ENCODE data around the gene RNF224.

RNF224 gene

DNA sequence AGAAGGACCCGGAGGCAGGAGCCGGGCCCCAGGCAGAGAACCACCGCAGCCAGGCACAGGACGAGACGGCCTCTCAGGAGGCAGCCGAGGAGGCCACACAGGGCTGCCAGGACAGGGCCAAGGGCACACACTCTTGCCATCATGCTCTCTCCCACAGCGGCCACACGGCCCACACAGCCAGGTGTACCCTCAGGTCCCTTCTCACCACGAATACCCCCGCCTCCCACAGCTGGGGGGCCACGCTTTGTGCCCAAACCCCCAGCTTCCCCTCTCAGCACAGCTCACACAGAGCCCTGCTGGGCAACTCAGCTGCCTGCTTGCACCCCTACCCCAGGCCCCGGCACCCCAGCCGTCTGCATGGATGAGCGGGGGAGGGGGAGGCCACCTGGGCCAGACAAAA lies 33.5 kb upstream of the RNF224 start:
- H3K27me3 ChIP-seq (replicated peaks; ENCODE audit: control insufficient read depth, insufficient read depth, low read length) = no peaks in the 10 kb centered on the region
- TF ChIP-seq, protein P1, sequence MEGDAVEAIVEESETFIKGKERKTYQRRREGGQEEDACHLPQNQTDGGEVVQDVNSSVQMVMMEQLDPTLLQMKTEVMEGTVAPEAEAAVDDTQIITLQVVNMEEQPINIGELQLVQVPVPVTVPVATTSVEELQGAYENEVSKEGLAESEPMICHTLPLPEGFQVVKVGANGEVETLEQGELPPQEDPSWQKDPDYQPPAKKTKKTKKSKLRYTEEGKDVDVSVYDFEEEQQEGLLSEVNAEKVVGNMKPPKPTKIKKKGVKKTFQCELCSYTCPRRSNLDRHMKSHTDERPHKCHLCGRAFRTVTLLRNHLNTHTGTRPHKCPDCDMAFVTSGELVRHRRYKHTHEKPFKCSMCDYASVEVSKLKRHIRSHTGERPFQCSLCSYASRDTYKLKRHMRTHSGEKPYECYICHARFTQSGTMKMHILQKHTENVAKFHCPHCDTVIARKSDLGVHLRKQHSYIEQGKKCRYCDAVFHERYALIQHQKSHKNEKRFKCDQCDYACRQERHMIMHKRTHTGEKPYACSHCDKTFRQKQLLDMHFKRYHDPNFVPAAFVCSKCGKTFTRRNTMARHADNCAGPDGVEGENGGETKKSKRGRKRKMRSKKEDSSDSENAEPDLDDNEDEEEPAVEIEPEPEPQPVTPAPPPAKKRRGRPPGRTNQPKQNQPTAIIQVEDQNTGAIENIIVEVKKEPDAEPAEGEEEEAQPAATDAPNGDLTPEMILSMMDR (IDR thresholded peaks at IDR 0.05; ENCODE audit: insufficient read depth, low read length, poor library complexity, severe bottlenecking) = no peak
- no peak for DNase-seq (ENCODE audit: extremely low read depth, insufficient read length)
- no peak overlapping the region for H3K4me3 ChIP-seq (replicated peaks; ENCODE audit: low read depth, low read length)
- peaks cover 9% of the 10 kb centered on the region for H3K36me3 ChIP-seq (ENCODE audit: control insufficient read depth, insufficient read depth, low read length)

- Histone ChIP-seq H3K27me3 (replicated peaks; ENCODE audit: control insufficient read depth, insufficient read depth, low read length) (no peaks in the 10 kb centered on the region), H3K36me3 (ENCODE audit: control insufficient read depth, insufficient read depth, low read length) (peaks cover 9% of the 10 kb centered on the region), H3K4me3 (replicated peaks; ENCODE audit: low read depth, low read length) (no peak overlapping the region)
- no peak for DNase-seq (ENCODE audit: extremely low read depth, insufficient read length)
- TF ChIP-seq, protein P1 (IDR thresholded peaks at IDR 0.05; ENCODE audit: insufficient read depth, low read length, poor library complexity, severe bottlenecking) = no peak
Measured at GRCh38 chr9:137194388-137194787, 32.9 kb upstream of the RNF224 start.

DNA sequence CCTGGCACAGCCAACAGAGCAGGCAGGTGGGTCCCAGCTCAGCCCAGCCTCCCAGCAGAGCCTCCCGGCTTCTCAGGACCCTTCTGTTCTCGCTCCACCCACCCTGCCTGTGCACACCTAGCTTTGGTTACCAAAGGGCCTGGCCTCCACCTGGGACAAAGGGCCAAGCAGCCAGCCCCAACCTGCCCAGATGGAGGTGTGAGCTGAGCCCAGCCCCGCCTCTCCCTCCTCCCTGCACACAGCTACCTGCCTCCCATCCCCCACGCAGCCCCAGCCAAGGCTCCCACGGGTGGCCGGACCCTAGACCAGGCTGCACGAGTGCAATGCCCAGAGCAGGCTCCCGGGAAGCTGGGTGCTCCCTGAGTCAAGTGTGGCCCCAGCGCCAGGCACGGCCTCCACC lies 32.4 kb upstream of the RNF224 start:
- DNase-seq (ENCODE audit: extremely low read depth, insufficient read length) = no peak
- TF ChIP-seq, protein P1 (IDR thresholded peaks at IDR 0.05; ENCODE audit: insufficient read depth, low read length, poor library complexity, severe bottlenecking) = no peak
- Histone ChIP-seq H3K4me3 (replicated peaks; ENCODE audit: low read depth, low read length) (no peak overlapping the region), H3K36me3 (ENCODE audit: control insufficient read depth, insufficient read depth, low read length) (peaks cover 9% of the 10 kb centered on the region), H3K27me3 (replicated peaks; ENCODE audit: control insufficient read depth, insufficient read depth, low read length) (no peaks in the 10 kb centered on the region)

DNA sequence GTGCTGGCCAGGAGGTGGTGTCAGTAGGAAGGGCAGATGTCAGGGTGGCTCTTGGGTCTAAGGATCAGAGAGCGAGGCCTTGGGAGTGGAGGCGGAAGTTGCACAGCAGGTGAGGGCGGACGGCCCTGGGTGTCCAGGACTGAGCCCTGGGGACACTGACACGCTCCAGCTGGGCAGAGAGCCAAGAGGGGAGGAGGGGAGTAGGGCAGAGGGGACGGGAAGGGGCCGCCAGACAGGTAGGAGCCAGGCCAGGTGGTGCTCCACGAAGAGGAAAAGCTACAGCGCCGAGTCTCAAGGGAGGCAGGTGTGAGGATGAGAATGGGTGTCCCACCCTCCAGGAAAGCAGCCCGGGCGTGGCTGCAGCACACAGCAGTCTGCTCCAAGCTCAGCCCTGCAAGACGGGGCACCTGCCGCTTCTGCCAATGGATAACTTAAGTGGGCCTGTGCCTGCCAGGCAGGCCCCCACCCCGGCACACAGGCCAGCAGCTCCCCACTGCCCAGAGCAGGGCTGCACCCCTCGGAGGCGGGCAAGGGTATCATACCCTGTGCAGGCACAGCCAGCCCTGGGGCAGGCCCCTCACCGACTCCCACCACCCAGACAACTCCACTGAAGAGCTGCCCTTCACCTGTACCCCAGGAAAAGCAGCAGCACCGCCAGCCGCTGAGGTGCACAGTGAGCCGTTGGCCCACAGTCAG lies 31.6 kb upstream of the RNF224 start:
- DNase-seq (ENCODE audit: extremely low read depth, insufficient read length) = no peak
- Histone ChIP-seq H3K27me3 (replicated peaks; ENCODE audit: control insufficient read depth, insufficient read depth, low read length) (no peaks in the 10 kb centered on the region), H3K4me3 (replicated peaks; ENCODE audit: low read depth, low read length) (no peak overlapping the region), H3K36me3 (ENCODE audit: control insufficient read depth, insufficient read depth, low read length) (peaks cover 6% of the 10 kb centered on the region)
- TF ChIP-seq, protein P1 (IDR thresholded peaks at IDR 0.05; ENCODE audit: insufficient read depth, low read length, poor library complexity, severe bottlenecking) = no peak

GRCh38 chr9:137198051-137198901 lies 29.0 kb upstream of the RNF224 start:
- no peaks in the 10 kb centered on the region; the same call in 1 of the 2 replicates for H3K36me3 ChIP-seq (ENCODE audit: control insufficient read depth, insufficient read depth, low read length)
- TF ChIP-seq, protein P1 (IDR thresholded peaks at IDR 0.05; ENCODE audit: insufficient read depth, low read length, poor library complexity, severe bottlenecking) = no peak
- no peak overlapping the region for H3K4me3 ChIP-seq (replicated peaks; ENCODE audit: low read depth, low read length)
- no peaks in the 10 kb centered on the region for H3K27me3 ChIP-seq (replicated peaks; ENCODE audit: control insufficient read depth, insufficient read depth, low read length)
- no peak for DNase-seq (ENCODE audit: extremely low read depth, insufficient read length)
